ENCODE data around the gene ZNF512. TPM values are rescaled to one million over a fixed set of nuclear protein-coding genes. Genes with fewer than 3 reads are reported as not detected.

Gene ZNF512
- total RNA-seq, 1 donor from 2014 or later, result 30.8 TPM

- DNase-seq (no peak), ATAC-seq (no peak)
- Histone ChIP-seq H3K9me3 (no peaks in the 10 kb centered on the region), H3K4me1 (no peaks in the 10 kb centered on the region), H3K4me3 (no peak overlapping the region), H3K27ac (no peak overlapping the region), H3K36me3 (no peaks in the 10 kb centered on the region), H3K27me3 (peaks cover 13% of the 10 kb centered on the region)
- no peak for TF ChIP-seq CTCF (IDR thresholded peaks at IDR 0.05)
- intact Hi-C loops (cut with DNase I), result no loop called here
These were observed 21.8 kb upstream of the ZNF512 start for GRCh38 chr2:27561060-27561459.

- Histone ChIP-seq H3K4me3 (no peak overlapping the region), H3K4me1 (no peaks in the 10 kb centered on the region), H3K36me3 (no peaks in the 10 kb centered on the region), H3K27me3 (no peaks in the 10 kb centered on the region), H3K9me3 (no peaks in the 10 kb centered on the region), H3K27ac (no peak overlapping the region)
- TF ChIP-seq CTCF (IDR thresholded peaks at IDR 0.05), result no peak
- no peak for ATAC-seq
- intact Hi-C loops (cut with DNase I), result no loop called here
- DNase-seq, result no peak
These were observed 16.2 kb upstream of the ZNF512 start for GRCh38 chr2:27566628-27567027.

- no peak for TF ChIP-seq CTCF (IDR thresholded peaks at IDR 0.05)
- no peak for DNase-seq
- no peaks in the 10 kb centered on the region for H3K4me1 ChIP-seq
- no peaks in the 10 kb centered on the region for H3K27me3 ChIP-seq
- intact Hi-C loops (cut with DNase I), result no loop called here
- ATAC-seq, result no peak
- H3K27ac ChIP-seq, result no peak overlapping the region
- no peaks in the 10 kb centered on the region for H3K9me3 ChIP-seq
- H3K4me3 ChIP-seq, result no peak overlapping the region
- no peaks in the 10 kb centered on the region for H3K36me3 ChIP-seq
These were observed 13.4 kb upstream of the ZNF512 start for GRCh38 chr2:27569398-27569797.

GRCh38 chr2:27571197-27571596, 11.6 kb upstream of the ZNF512 start:
- Histone ChIP-seq H3K36me3 (no peaks in the 10 kb centered on the region), H3K9me3 (no peaks in the 10 kb centered on the region), H3K4me3 (no peak overlapping the region), H3K27ac (no peak overlapping the region), H3K27me3 (no peaks in the 10 kb centered on the region), H3K4me1 (no peaks in the 10 kb centered on the region)
- intact Hi-C loops (cut with DNase I), result no loop called here
- TF ChIP-seq CTCF (IDR thresholded peaks at IDR 0.05), result no peak
- ATAC-seq (no peak), DNase-seq (no peak)

GRCh38 chr2:27571681-27572080, 11.2 kb upstream of the ZNF512 start:
- Histone ChIP-seq H3K4me1 (no peaks in the 10 kb centered on the region), H3K4me3 (no peak overlapping the region), H3K9me3 (no peaks in the 10 kb centered on the region), H3K27me3 (no peaks in the 10 kb centered on the region), H3K27ac (no peak overlapping the region), H3K36me3 (no peaks in the 10 kb centered on the region)
- intact Hi-C loops (cut with DNase I), result no loop called here
- no peak for DNase-seq
- no peak for TF ChIP-seq CTCF (IDR thresholded peaks at IDR 0.05)
- no peak for ATAC-seq

GRCh38 chr2:27572439-27572838, 10.4 kb upstream of the ZNF512 start:
- ATAC-seq (no peak), DNase-seq (no peak)
- H3K4me3 ChIP-seq, result no peak overlapping the region
- no peaks in the 10 kb centered on the region for H3K27me3 ChIP-seq
- H3K9me3 ChIP-seq, result peaks cover 3% of the 10 kb centered on the region
- no peak for TF ChIP-seq CTCF (IDR thresholded peaks at IDR 0.05)
- H3K36me3 ChIP-seq, result no peaks in the 10 kb centered on the region
- H3K27ac ChIP-seq, result no peak overlapping the region
- intact Hi-C loops (cut with DNase I), result no loop called here
- no peaks in the 10 kb centered on the region for H3K4me1 ChIP-seq
